GM12891 (cell line): ENCODE measurements around the gene CLIC6.
A peak's percentile ranks its signal among the peaks of the same experiment; 100 is the strongest.
"Not testable (repeated sequence)": the region's sequence is repeated elsewhere in the genome, so short reads cannot be mapped to it uniquely, and the experiment has no call there.

Experiments
- DNase-seq: peaks from one replicate; pipeline ENCODE4 v3.0.0; 2011; ENCODE audit warnings: low spot score; ENCODE audit not compliant: insufficient read length
- FAIRE-seq: peaks from 2 replicates; lab custom pipeline; 2011; peaks lifted over from hg19 to GRCh38; lab: Jason Lieb, UNC
- PAX5 ChIP-seq: IDR thresholded peaks from 2 replicates; pipeline ENCODE4 v1.6.1; 2011; ENCODE audit warnings: low read length, moderate library complexity, mild to moderate bottlenecking; ENCODE audit not compliant: insufficient read depth, severe bottlenecking
- POLR2A ChIP-seq: IDR thresholded peaks from 2 replicates; pipeline ENCODE4 v1.6.1; 2011; ENCODE audit warnings: low read depth, low read length, control low read depth
- POLR2AphosphoS5 ChIP-seq: IDR thresholded peaks from 2 replicates; pipeline ENCODE4 v1.6.1; 2011; ENCODE audit warnings: low read depth, low read length, control low read depth
- POU2F2 ChIP-seq: IDR thresholded peaks from 2 replicates; pipeline ENCODE4 v1.6.1; 2011; ENCODE audit warnings: low read depth, mild to moderate bottlenecking, control low read depth, low read length, moderate library complexity
- SPI1 ChIP-seq: IDR thresholded peaks from 2 replicates; pipeline ENCODE4 v1.6.1; 2011; ENCODE audit warnings: low read depth, low read length, control low read depth
- TAF1 ChIP-seq: IDR thresholded peaks from 2 replicates; pipeline ENCODE4 v1.6.1; 2011; ENCODE audit warnings: low read depth, low read length, control low read depth

The CLIC6 gene

DNA sequence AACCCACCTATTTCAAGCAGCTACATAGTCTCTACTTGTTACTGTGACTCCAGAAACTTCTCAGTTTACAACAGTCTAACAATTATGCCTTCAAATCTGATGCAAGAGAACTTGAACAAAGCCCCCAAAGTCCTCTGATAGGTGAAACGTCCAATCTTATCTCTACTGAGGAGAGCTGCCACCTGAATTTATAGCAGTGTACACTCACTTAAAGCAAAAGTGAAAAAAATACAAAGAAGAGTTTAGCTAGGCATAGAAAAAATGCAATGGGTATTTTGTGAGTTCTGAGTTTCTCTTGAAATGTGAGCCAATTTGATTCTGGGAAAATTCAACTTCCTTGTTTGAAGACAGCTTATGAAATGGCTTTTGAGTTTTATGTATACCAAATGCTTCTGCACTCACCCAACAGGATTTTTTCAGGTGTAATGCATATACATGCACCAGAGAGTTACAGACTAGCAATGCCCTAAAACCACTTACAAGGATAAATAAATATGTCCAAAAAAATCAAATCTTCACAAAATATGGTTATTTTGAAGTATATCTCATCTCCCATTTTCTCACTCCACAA lies 17.8 kb upstream of the CLIC6 start:
- TF ChIP-seq POLR2AphosphoS5, result no peak
- TF ChIP-seq POU2F2, result no peak
- TF ChIP-seq SPI1, result no peak
- no peak for TF ChIP-seq POLR2A
- TF ChIP-seq TAF1, result no peak
- no peak for TF ChIP-seq PAX5
- no peak for FAIRE-seq
- DNase-seq, result no peak

DNA sequence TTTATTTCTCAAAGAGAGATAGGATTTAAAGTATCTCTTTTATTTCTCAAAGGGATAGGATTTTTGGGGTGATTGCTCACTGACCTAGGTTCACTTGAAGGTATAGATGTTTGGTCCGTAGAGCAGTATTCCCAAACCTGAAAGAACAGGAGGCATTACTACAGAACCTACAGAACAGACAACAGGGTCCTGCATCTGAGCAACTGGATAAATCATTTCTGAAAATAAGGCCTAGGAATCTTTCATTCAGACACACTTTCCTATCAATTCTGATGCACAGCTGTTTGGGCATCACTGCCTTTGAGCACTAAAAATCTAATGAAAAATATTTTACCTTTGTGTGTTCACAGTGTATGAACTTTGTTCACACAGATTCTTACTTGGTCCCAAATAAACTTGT lies 17.2 kb upstream of the CLIC6 start:
- TF ChIP-seq POU2F2 (no peak), SPI1 (no peak), POLR2A (no peak), TAF1 (no peak), PAX5 (no peak), POLR2AphosphoS5 (no peak)
- DNase-seq, result no peak
- no peak for FAIRE-seq

DNA sequence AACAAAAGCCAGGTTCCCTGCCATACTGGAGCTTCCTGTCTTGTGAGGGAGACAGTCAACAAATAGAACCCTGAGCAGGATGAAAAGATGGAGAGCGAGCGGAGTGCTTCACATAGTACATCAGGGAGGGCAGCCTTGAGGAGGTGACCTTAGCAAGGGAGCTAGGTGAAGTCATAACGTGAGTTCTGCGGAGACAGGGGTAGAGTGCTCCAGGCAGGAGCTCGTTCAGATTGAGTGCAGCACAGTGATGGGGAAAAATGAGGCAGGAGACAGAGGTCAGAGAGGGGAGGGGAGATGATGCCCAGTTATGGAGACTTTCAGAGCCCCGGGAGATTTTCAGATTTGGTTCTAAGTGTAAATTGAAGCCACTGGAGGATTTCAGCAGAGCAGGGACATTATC lies 15.3 kb upstream of the CLIC6 start:
- FAIRE-seq, result no peak
- TF ChIP-seq POLR2AphosphoS5, result no peak
- TF ChIP-seq PAX5, result no peak
- TF ChIP-seq TAF1, result no peak
- TF ChIP-seq POU2F2, result no peak
- no peak for TF ChIP-seq SPI1
- TF ChIP-seq POLR2A, result no peak
- no peak for DNase-seq

DNA sequence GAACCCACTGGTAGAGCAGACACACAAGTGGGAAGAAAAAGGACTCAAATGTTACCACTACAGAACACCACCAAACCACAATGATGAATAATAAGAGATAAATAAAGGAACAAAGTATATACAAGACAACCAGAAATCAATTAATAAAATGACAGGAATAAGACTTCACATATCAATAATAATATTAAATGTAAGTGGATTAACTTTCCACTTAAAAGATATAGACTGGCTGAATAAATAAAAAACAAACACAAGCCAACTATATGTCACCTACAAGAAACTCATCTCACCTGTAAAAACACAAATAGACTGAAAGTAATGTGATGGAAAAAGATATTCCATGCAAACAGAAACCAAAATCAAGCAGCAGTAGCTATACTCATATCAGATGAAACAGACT lies 6.9 kb upstream of the CLIC6 start:
- TF ChIP-seq TAF1 (no peak), SPI1 (no peak), POLR2A (no peak), POU2F2 (no peak), POLR2AphosphoS5 (no peak), PAX5 (no peak)
- no peak for FAIRE-seq
- DNase-seq, result no peak

DNA sequence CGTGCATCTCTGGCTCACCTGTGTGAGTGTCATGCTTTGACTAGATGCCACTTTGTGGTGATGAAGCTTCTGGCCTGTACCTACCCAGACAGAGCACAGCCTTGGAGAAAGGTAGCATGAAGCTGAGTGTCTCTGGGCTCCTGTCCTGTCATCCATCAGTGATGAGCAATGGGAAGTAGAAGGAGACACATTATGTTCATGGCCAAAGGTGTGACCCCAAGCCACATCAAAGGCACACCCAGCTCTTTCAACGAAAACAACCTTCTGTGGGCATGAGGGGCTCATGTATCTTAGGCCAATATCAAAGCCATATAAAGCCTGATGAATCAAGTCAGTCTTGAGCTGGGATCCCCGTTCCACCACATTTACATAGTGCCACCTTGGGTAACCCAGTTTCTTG lies 1.0 kb upstream of the CLIC6 start:
- no peak for DNase-seq
- no peak for FAIRE-seq
- no peak for TF ChIP-seq POLR2AphosphoS5
- no peak for TF ChIP-seq POU2F2
- no peak for TF ChIP-seq SPI1
- TF ChIP-seq TAF1, result no peak
- no peak for TF ChIP-seq POLR2A
- TF ChIP-seq PAX5, result no peak

DNA sequence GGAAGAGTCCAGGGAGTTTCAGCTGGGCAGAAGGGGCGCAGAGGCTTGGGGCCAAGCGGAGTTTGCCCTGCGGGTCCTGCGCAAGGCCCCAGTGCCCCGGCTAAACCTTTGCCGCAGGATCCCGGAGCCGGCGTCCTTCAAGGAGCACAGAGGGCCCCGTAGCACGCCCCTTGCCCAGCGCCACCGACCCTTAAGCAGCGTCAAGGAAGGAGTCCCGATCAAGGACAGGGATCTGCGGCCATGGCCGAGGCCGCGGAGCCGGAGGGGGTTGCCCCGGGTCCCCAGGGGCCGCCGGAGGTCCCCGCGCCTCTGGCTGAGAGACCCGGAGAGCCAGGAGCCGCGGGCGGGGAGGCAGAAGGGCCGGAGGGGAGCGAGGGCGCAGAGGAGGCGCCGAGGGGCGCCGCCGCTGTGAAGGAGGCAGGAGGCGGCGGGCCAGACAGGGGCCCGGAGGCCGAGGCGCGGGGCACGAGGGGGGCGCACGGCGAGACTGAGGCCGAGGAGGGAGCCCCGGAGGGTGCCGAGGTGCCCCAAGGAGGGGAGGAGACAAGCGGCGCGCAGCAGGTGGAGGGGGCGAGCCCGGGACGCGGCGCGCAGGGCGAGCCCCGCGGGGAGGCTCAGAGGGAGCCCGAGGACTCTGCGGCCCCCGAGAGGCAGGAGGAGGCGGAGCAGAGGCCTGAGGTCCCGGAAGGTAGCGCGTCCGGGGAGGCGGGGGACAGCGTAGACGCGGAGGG lies 520 bp downstream of the CLIC6 start:
- TF ChIP-seq POLR2AphosphoS5 (no peak), TAF1 (no peak), SPI1 (no peak), PAX5 (no peak), POU2F2 (no peak), POLR2A (no peak; the same call in 1 of the 2 replicates)
- FAIRE-seq (no peak), DNase-seq (peak; percentile 67)

DNA sequence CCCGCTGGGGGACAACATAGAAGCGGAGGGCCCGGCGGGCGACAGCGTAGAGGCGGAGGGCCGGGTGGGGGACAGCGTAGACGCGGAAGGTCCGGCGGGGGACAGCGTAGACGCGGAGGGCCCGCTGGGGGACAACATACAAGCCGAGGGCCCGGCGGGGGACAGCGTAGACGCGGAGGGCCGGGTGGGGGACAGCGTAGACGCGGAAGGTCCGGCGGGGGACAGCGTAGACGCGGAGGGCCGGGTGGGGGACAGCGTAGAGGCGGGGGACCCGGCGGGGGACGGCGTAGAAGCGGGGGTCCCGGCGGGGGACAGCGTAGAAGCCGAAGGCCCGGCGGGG lies 1.1 kb downstream of the CLIC6 start:
- not testable (repeated sequence) for FAIRE-seq, DNase-seq

DNA sequence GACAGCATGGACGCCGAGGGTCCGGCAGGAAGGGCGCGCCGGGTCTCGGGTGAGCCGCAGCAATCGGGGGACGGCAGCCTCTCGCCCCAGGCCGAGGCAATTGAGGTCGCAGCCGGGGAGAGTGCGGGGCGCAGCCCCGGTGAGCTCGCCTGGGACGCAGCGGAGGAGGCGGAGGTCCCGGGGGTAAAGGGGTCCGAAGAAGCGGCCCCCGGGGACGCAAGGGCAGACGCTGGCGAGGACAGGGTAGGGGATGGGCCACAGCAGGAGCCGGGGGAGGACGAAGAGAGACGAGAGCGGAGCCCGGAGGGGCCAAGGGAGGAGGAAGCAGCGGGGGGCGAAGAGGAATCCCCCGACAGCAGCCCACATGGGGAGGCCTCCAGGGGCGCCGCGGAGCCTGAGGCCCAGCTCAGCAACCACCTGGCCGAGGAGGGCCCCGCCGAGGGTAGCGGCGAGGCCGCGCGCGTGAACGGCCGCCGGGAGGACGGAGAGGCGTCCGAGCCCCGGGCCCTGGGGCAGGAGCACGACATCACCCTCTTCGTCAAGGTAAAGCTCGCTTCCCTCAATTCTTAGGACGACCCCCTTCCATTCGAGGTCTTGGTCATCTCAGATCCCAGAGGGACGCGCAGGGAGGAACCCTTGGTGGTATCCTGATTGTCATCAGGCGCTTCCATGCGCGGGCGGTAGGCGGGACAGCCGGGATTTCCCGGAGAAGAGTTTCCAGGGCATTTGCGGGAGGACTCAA lies 1.6 kb downstream of the CLIC6 start:
- TF ChIP-seq POLR2AphosphoS5 (no peak), POLR2A (peak; percentile 53)
- DNase-seq (peak; percentile 47), FAIRE-seq (peak; percentile 60)

DNA sequence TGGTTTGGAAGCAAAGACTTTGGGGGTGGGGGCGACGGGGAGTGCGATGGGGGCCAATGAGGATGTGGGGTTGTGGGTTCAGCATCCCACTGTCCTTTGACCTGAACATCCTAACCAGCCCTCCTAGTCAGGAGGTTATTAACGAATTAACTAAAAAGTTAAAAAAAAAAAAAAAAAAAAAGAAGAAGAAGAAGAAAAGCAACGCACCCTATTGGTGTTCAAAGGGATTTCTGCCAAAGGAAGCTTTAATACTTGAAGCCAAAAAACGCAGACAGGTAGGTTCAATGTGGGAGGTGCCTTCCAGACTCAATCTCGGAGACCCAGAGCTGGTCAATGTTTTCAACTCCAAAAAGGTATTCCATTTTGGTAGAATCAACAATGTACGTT lies 2.2 kb downstream of the CLIC6 start:
- FAIRE-seq, result peak; percentile 41
- TF ChIP-seq TAF1, result no peak
- no peak for TF ChIP-seq POU2F2
- no peak for TF ChIP-seq SPI1
- no peak for TF ChIP-seq POLR2AphosphoS5
- TF ChIP-seq PAX5, result no peak
- TF ChIP-seq POLR2A, result no peak
- DNase-seq, result peak; percentile 17

DNA sequence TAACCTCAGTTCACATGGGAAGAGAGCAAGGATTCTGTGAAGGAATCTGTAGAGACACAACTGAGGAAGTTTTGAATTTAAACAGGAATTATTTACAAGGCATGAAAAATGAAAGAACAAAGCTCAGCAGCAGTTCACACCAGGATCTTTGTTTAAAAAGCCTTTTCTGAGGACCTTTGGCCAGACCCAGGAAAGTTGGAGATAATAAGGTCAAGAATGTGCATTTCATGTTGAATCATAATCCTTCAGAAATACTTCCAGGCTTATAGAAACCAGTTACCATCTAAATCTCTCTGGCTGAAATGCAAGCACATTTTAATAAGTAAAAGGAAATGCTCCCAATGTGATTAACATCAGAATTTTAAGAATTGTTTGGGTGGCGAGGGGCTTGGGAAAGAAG lies 2.7 kb downstream of the CLIC6 start:
- FAIRE-seq, result no peak
- no peak for DNase-seq
- TF ChIP-seq TAF1, result no peak
- TF ChIP-seq POU2F2, result no peak
- TF ChIP-seq SPI1, result no peak
- TF ChIP-seq POLR2AphosphoS5, result no peak
- no peak for TF ChIP-seq PAX5
- no peak for TF ChIP-seq POLR2A
